Cardiac fibroblast (primary cell): ENCODE data around the gene MYO9B.

Experiments
- DNase-seq, 2 donors: peaks; one replicate each; pipeline versions ENCODE4 v3.0.0 to v3.0.0-alpha.2; 2010; ENCODE audit warnings: low read depth in 2 of 2
- H3K4me3 ChIP-seq, 2 donors: replicated peaks in 1 of 2; 1 replicate in 1 of 2; 2 replicates in 1 of 2; pipeline ENCODE4 v1.5.1; 2011; ENCODE audit warnings: low read depth in 2 of 2, low read length in 2 of 2, mild to moderate bottlenecking in 2 of 2, moderate library complexity in 1 of 2
- CTCF ChIP-seq: IDR thresholded peaks from one replicate; pipeline ENCODE4 v1.5.1; 2011; ENCODE audit warnings: low read depth, mild to moderate bottlenecking, low read length, inconsistent platforms

Gene MYO9B

GRCh38 chr19:17194608-17195007 is 119.0 kb downstream of the MYO9B start:
- TF ChIP-seq CTCF = no peak
- no peak for DNase-seq
- no peak overlapping the region for H3K4me3 ChIP-seq

GRCh38 chr19:17195106-17195505 is 119.5 kb downstream of the MYO9B start:
- no peak for DNase-seq

GRCh38 chr19:17196610-17197009 is 121.0 kb downstream of the MYO9B start:
- DNase-seq = no peak
- no peak overlapping the region for H3K4me3 ChIP-seq
- no peak for TF ChIP-seq CTCF

More at GRCh38 chr19:17195106-17195505, 119.5 kb downstream of the MYO9B start:
- no peak overlapping the region for H3K4me3 ChIP-seq
- no peak for TF ChIP-seq CTCF

- no peak for DNase-seq
- no peak overlapping the region for H3K4me3 ChIP-seq
- no peak for TF ChIP-seq CTCF
Measured at GRCh38 chr19:17197666-17198065, 122.1 kb downstream of the MYO9B start.

- no peak for DNase-seq
- TF ChIP-seq CTCF = no peak
Measured at GRCh38 chr19:17200408-17201079, 125.0 kb downstream of the MYO9B start.

GRCh38 chr19:17202249-17202648 is 126.7 kb downstream of the MYO9B start:
- H3K4me3 ChIP-seq = no peak overlapping the region
- TF ChIP-seq CTCF = no peak
- no peak for DNase-seq

More at GRCh38 chr19:17200408-17201079, 125.0 kb downstream of the MYO9B start:
- H3K4me3 ChIP-seq = no peak overlapping the region

- no peak for TF ChIP-seq CTCF
- no peak for DNase-seq
- no peak overlapping the region for H3K4me3 ChIP-seq
Measured at GRCh38 chr19:17202713-17203112, 127.1 kb downstream of the MYO9B start.
